GM12878 (cell line): ENCODE results near the gene FAM124B. TPM values are rescaled to one million over a fixed set of nuclear protein-coding genes. Genes with fewer than 3 reads are reported as not detected.

ENCODE experiments used
- ATAC-seq: fragments of 200-7000 bp; cut with Tn5 transposase; 3 replicates; pipeline ENCODE4 v1.9.1; 2020; ENCODE audit warnings: mild to moderate bottlenecking, moderate library complexity
- BruUV-seq: library from RNA; stranded (reverse); fragments of 400-500 nt; replicated peaks from 2 replicates; lab custom pipeline; 2021; lab: Mats Ljungman, UMichigan
- CTCF ChIA-PET: fragments of 300-600 bp; sonication (Branson Sonifier 250); formaldehyde crosslinking; extraction: SDS; loops from one replicate; lab custom pipeline; 2021; ENCODE audit warnings: inconsistent platforms; lab: Yijun Ruan, JAX
- POLR2A ChIA-PET: fragments of 350-600 bp; formaldehyde crosslinking; extraction: SDS; loops from one replicate; lab custom pipeline; 2021; ENCODE audit warnings: inconsistent platforms; lab: Charles Lee
- RAD21 ChIA-PET: fragments of 300-600 bp; sonication (Branson Sonifier 250); formaldehyde crosslinking; loops from one replicate; lab custom pipeline; 2023; ENCODE audit warnings: antibody characterized with exemption; ENCODE audit not compliant: unreplicated experiment; lab: Charles Lee
- SMC1A ChIA-PET: fragments of 300-600 bp; sonication (Branson Sonifier 250); formaldehyde crosslinking; loops from one replicate; lab custom pipeline; 2023; ENCODE audit not compliant: unreplicated experiment, uncharacterized antibody; lab: Charles Lee
- DNase-seq: peaks from one replicate; pipeline ENCODE4 v3.0.0-alpha.2; 2011; ENCODE audit warnings: low read depth, low spot score
- FAIRE-seq: peaks from 3 replicates; lab custom pipeline; 2011; peaks lifted over from hg19 to GRCh38; lab: Jason Lieb, UNC
- H2AFZ ChIP-seq: 2 replicates; pipeline ENCODE4 v1.6.0; 2011; ENCODE audit warnings: low read depth, low read length, control low read depth; ENCODE audit not compliant: control insufficient read depth
- H3K27ac ChIP-seq: 2 replicates; pipeline ENCODE4 v1.5.1; 2011; ENCODE audit warnings: control low read depth; ENCODE audit not compliant: control insufficient read depth, insufficient read depth
- H3K27me3 ChIP-seq, 2 experiments: replicated peaks in 1 of 2; 2 replicates each; pipeline versions ENCODE4 v1.6.0 to v1.6.1; 2011; ENCODE audit warnings: low read length in 1 of 2; ENCODE audit not compliant: control insufficient read depth in 2 of 2, insufficient read depth in 2 of 2
- H3K36me3 ChIP-seq, 2 experiments: 2 replicates each; pipeline ENCODE4 v1.5.1; 2011; ENCODE audit warnings: low read length in 1 of 2; ENCODE audit not compliant: control insufficient read depth in 2 of 2, insufficient read depth in 2 of 2
- H3K4me1 ChIP-seq: 2 replicates; pipeline ENCODE4 v1.6.1; 2011; ENCODE audit warnings: mild to moderate bottlenecking, low read length, moderate library complexity, mixed read lengths; ENCODE audit not compliant: control insufficient read depth, insufficient read depth
- H3K4me2 ChIP-seq: 2 replicates; pipeline ENCODE4 v1.6.0; 2011; ENCODE audit warnings: control low read depth; ENCODE audit not compliant: control insufficient read depth, insufficient read depth
- H3K4me3 ChIP-seq: fragments of 200-600 bp; sonication (generic); 2 replicates; pipeline ENCODE4 v1.5.1; 2016
- H3K79me2 ChIP-seq: 2 replicates; pipeline ENCODE4 v1.6.0; 2011; ENCODE audit warnings: low read length; ENCODE audit not compliant: control insufficient read depth, insufficient read depth
- H3K9ac ChIP-seq: 2 replicates; pipeline ENCODE4 v1.8.0; 2011; ENCODE audit warnings: low read length, control low read depth, mixed read lengths; ENCODE audit not compliant: control insufficient read depth, insufficient read depth
- H3K9me3 ChIP-seq: replicated peaks from 3 replicates; pipeline ENCODE4 v1.5.1; 2011; ENCODE audit warnings: mild to moderate bottlenecking, low read length; ENCODE audit not compliant: control insufficient read depth, insufficient read depth
- H4K20me1 ChIP-seq: 2 replicates; pipeline ENCODE4 v1.6.0; 2011; ENCODE audit not compliant: control insufficient read depth, insufficient read depth
- BHLHE40 ChIP-seq, 2 experiments: fragments of 450-650 bp in 1 of 2; IDR thresholded peaks; 2 replicates each; pipeline ENCODE4 v1.6.1; 2011 to 2017; ENCODE audit warnings: low read depth in 2 of 2, borderline replicate concordance in 1 of 2, improper control_type of control experiment in 1 of 2, low read length in 1 of 2, mild to moderate bottlenecking in 1 of 2
- BMI1 ChIP-seq: fragments of 450-650 bp; IDR thresholded peaks from 2 replicates; pipeline ENCODE4 v1.6.1; 2016; ENCODE audit warnings: mild to moderate bottlenecking, moderate library complexity, borderline replicate concordance
- CBX5 ChIP-seq: sonication (generic); IDR thresholded peaks from 2 replicates; pipeline ENCODE4 v1.6.1; 2016; ENCODE audit warnings: low read depth, moderate library complexity, mild to moderate bottlenecking, inconsistent platforms
- ESRRA ChIP-seq: IDR thresholded peaks from 2 replicates; pipeline ENCODE4 v1.6.1; 2012; ENCODE audit warnings: mild to moderate bottlenecking, low read length, improper control_type of control experiment
- KAT2A ChIP-seq: conservative IDR thresholded peaks from 2 replicates; pipeline ENCODE4 v1.6.1; 2011; ENCODE audit warnings: low read depth, low read length; ENCODE audit not compliant: control insufficient read depth
- MEF2B ChIP-seq: fragments of 450-650 bp; IDR thresholded peaks from 2 replicates; pipeline ENCODE4 v1.6.1; 2018; ENCODE audit warnings: mild to moderate bottlenecking, moderate library complexity; ENCODE audit not compliant: partially characterized antibody, poor library complexity, severe bottlenecking
- MTA2 ChIP-seq: fragments of 450-650 bp; IDR thresholded peaks from 2 replicates; pipeline ENCODE4 v1.6.1; 2016; ENCODE audit warnings: low read depth, mild to moderate bottlenecking, moderate library complexity
- PAX8 ChIP-seq: fragments of 450-650 bp; IDR thresholded peaks from 2 replicates; pipeline ENCODE4 v1.6.1; 2017; ENCODE audit warnings: mild to moderate bottlenecking, moderate library complexity
- SMARCA5 ChIP-seq: fragments of 450-650 bp; IDR thresholded peaks from 2 replicates; pipeline ENCODE4 v1.6.1; 2017; ENCODE audit warnings: mild to moderate bottlenecking
- SMC3 ChIP-seq: IDR thresholded peaks from 2 replicates; pipeline ENCODE4 v1.6.1; 2011; ENCODE audit warnings: low read length, improper control_type of control experiment, borderline replicate concordance
- TARDBP ChIP-seq: IDR thresholded peaks from 2 replicates; pipeline ENCODE4 v1.6.1; 2016; ENCODE audit warnings: borderline replicate concordance
- ZZZ3 ChIP-seq: IDR thresholded peaks from 2 replicates; pipeline ENCODE4 v1.6.1; 2011; ENCODE audit warnings: low read depth; ENCODE audit not compliant: control insufficient read depth, insufficient read length
- WGBS: methylation state at CpG from one replicate; pipeline ENCODE4 v1.1.6; 2016; ENCODE audit warnings: low lambda C conversion rate; ENCODE audit not compliant: insufficient replicate concordance, insufficient coverage; ENCODE audit errors: missing lambda C conversion rate; 5-methylcytosine and 5-hydroxymethylcytosine counted together
- in situ Hi-C: fragments of 300-500 bp; cut with MboI; formaldehyde crosslinking; loops from 9 replicates; pipeline ENCODE4 v1.14.3; 2018; ENCODE audit warnings: mixed read lengths
- intact Hi-C: fragments of 100-400 bp; cut with micrococcal nuclease; formaldehyde crosslinking; loops from one replicate; pipeline ENCODE4 v1.14.2; 2022; ENCODE audit not compliant: unreplicated experiment
- polyA plus RNA-seq, 11 experiments: library from polyadenylated mRNA; depleted of rRNA in 4 of 11; unstranded in 6 of 11; stranded (reverse) in 5 of 11; fragments of >200 nt; fragmentation: Nextera tagmentation in 4 of 11; fragmentation: Illumina TruSeq in 1 of 11; extraction: Ambion mirVana in 4 of 11; extraction: Trizol in 1 of 11; gene quantifications; 1 replicate in 1 of 11; 2 replicates in 10 of 11; pipeline versions ENCODE4 v1.2.1 to v1.2.3, GENCODE V29; 2011 to 2016; ENCODE audit warnings: inconsistent platforms in 2 of 11, missing spikeins in 2 of 11, low read depth in 1 of 11
- total RNA-seq, 4 experiments: library from RNA; depleted of rRNA in 3 of 4; stranded (reverse); fragments of >200 nt in 3 of 4; fragmentation: Illumina TruSeq in 1 of 4; extraction: Trizol in 1 of 4; gene quantifications; 2 replicates each; pipeline versions ENCODE4 v1.2.1 to v1.2.3, GENCODE V29; 2013 to 2021
- TF ChIP-seq, protein P1 (sequence below): fragments of 450-650 bp; formaldehyde crosslinking; IDR thresholded peaks from 2 replicates; pipeline ENCODE4 v1.4.0; 2022; ENCODE audit warnings: mild to moderate bottlenecking, moderate library complexity
- TF ChIP-seq, protein P2 (sequence below): IDR thresholded peaks from 2 replicates; pipeline ENCODE4 v1.6.1; 2011; ENCODE audit warnings: mild to moderate bottlenecking, low read depth, low read length, moderate library complexity; ENCODE audit not compliant: insufficient replicate concordance
- TF ChIP-seq, protein P3 (sequence below): fragments of 450-650 bp; IDR thresholded peaks from 2 replicates; pipeline ENCODE4 v1.6.1; 2017; ENCODE audit warnings: mild to moderate bottlenecking, moderate library complexity
- TF ChIP-seq, protein P4 (sequence below): IDR thresholded peaks from 2 replicates; pipeline ENCODE4 v1.6.1; 2011; ENCODE audit warnings: borderline replicate concordance, low read depth, mild to moderate bottlenecking, moderate library complexity, mixed read lengths, low read length; ENCODE audit not compliant: insufficient read depth; ENCODE audit errors: extremely low read length

The FAM124B gene
- total and polyA plus RNA-seq, 10 of the 15 experiments (the other 5 are each of a cell fraction or from before 2014, with no cell fraction given): not detected

DNA sequence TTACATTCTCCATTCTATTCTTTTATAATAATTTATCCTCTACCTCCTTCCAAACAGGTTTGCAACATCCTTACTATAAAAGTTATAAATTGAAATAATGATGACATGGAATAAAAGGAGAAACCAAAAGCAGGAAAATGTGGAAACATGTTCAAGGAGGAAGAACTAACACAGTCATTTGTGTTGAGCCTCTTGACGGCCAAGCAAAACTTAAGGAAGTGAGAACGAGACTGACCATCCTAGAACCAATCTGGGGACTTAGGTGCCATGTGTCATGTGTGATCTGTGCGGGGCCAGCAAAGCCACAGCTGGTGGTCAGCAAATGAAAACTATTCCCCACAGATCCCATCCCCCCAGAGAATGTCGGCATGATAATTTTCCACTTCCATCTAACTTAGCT lies 25.6 kb upstream of the FAM124B start:
- Histone ChIP-seq H3K27me3 (no peaks in the 10 kb centered on the region; a peak in 1 of 4 replicates), H3K4me1 (no peaks in the 10 kb centered on the region), H3K27ac (no peak overlapping the region), H3K4me2 (no peak overlapping the region), H3K9me3 (no peaks in the 10 kb centered on the region), H3K36me3 (no peaks in the 10 kb centered on the region), H3K9ac (no peak overlapping the region), H4K20me1 (no peaks in the 10 kb centered on the region), H3K4me3 (no peak overlapping the region), H3K79me2 (no peaks in the 10 kb centered on the region), H2AFZ (no peak overlapping the region)
- ChIA-PET CTCF (no interaction called here), RAD21 (no interaction called here), POLR2A (no interaction called here), SMC1A (no interaction called here)
- FAIRE-seq: no peak
- intact Hi-C loops (no loop called here), in situ Hi-C loops (no loop called here)
- DNase-seq: no peak
- ATAC-seq: no peak
- WGBS: 42% methylated on average over 4 of the region's 4 CpGs
- no TSS peak for BruUV-seq
- TF ChIP-seq TARDBP (no peak), MTA2 (no peak), SMARCA5 (no peak), KAT2A (no peak), PAX8 (no peak), BMI1 (no peak), SMC3 (no peak), BHLHE40 (IDR thresholded peaks at IDR 0.05; ENCODE audit: borderline replicate concordance in 1 of 2, low read depth in 2 of 2, low read length in 1 of 2) (no peak), ZZZ3 (no peak), CBX5 (no peak), MEF2B (no peak), ESRRA (no peak)
- TF ChIP-seq, protein P1, sequence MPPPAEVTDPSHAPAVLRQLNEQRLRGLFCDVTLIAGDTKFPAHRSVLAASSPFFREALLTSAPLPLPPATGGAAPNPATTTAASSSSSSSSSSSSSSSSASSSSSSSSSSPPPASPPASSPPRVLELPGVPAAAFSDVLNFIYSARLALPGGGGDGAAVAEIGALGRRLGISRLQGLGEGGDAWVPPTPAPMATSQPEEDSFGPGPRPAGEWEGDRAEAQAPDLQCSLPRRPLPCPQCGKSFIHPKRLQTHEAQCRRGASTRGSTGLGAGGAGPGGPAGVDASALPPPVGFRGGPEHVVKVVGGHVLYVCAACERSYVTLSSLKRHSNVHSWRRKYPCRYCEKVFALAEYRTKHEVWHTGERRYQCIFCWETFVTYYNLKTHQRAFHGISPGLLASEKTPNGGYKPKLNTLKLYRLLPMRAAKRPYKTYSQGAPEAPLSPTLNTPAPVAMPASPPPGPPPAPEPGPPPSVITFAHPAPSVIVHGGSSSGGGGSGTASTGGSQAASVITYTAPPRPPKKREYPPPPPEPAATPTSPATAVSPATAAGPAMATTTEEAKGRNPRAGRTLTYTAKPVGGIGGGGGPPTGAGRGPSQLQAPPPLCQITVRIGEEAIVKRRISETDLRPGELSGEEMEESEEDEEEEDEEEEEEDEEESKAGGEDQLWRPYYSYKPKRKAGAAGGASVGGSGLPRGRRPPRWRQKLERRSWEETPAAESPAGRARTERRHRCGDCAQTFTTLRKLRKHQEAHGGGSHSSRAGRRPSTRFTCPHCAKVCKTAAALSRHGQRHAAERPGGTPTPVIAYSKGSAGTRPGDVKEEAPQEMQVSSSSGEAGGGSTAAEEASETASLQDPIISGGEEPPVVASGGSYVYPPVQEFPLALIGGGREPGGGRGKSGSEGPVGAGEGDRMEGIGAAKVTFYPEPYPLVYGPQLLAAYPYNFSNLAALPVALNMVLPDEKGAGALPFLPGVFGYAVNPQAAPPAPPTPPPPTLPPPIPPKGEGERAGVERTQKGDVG (CRISPR knock-in tag): no peak
- TF ChIP-seq, protein P2, sequence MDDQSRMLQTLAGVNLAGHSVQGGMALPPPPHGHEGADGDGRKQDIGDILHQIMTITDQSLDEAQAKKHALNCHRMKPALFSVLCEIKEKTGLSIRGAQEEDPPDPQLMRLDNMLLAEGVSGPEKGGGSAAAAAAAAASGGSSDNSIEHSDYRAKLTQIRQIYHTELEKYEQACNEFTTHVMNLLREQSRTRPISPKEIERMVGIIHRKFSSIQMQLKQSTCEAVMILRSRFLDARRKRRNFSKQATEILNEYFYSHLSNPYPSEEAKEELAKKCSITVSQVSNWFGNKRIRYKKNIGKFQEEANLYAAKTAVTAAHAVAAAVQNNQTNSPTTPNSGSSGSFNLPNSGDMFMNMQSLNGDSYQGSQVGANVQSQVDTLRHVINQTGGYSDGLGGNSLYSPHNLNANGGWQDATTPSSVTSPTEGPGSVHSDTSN: no peak
- TF ChIP-seq, protein P3, sequence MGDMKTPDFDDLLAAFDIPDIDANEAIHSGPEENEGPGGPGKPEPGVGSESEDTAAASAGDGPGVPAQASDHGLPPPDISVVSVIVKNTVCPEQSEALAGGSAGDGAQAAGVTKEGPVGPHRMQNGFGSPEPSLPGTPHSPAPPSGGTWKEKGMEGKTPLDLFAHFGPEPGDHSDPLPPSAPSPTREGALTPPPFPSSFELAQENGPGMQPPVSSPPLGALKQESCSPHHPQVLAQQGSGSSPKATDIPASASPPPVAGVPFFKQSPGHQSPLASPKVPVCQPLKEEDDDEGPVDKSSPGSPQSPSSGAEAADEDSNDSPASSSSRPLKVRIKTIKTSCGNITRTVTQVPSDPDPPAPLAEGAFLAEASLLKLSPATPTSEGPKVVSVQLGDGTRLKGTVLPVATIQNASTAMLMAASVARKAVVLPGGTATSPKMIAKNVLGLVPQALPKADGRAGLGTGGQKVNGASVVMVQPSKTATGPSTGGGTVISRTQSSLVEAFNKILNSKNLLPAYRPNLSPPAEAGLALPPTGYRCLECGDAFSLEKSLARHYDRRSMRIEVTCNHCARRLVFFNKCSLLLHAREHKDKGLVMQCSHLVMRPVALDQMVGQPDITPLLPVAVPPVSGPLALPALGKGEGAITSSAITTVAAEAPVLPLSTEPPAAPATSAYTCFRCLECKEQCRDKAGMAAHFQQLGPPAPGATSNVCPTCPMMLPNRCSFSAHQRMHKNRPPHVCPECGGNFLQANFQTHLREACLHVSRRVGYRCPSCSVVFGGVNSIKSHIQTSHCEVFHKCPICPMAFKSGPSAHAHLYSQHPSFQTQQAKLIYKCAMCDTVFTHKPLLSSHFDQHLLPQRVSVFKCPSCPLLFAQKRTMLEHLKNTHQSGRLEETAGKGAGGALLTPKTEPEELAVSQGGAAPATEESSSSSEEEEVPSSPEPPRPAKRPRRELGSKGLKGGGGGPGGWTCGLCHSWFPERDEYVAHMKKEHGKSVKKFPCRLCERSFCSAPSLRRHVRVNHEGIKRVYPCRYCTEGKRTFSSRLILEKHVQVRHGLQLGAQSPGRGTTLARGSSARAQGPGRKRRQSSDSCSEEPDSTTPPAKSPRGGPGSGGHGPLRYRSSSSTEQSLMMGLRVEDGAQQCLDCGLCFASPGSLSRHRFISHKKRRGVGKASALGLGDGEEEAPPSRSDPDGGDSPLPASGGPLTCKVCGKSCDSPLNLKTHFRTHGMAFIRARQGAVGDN: no peak
- TF ChIP-seq, protein P4, sequence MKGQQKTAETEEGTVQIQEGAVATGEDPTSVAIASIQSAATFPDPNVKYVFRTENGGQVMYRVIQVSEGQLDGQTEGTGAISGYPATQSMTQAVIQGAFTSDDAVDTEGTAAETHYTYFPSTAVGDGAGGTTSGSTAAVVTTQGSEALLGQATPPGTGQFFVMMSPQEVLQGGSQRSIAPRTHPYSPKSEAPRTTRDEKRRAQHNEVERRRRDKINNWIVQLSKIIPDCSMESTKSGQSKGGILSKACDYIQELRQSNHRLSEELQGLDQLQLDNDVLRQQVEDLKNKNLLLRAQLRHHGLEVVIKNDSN: no peak
